K562 (cell line): ENCODE measurements around the gene DNAJB12. TPM values are rescaled to one million over a fixed set of nuclear protein-coding genes. Genes with fewer than 3 reads are reported as not detected.

Experiments
- ARID4B ChIP-seq: sonication (generic); formaldehyde crosslinking; IDR thresholded peaks from 2 replicates; pipeline ENCODE4 v1.8.0; 2022; ENCODE audit warnings: mild to moderate bottlenecking, missing genetic modification reagents
- CHD4 ChIP-seq: fragments of 200-600 bp; sonication (generic); IDR thresholded peaks from 3 replicates; pipeline ENCODE4 v1.6.1; 2012; ENCODE audit warnings: low read depth, mild to moderate bottlenecking, mixed read lengths, low read length, inconsistent platforms; ENCODE audit not compliant: insufficient read depth, insufficient replicate concordance, poor library complexity, severe bottlenecking
- MTA2 ChIP-seq: fragments of 450-650 bp; IDR thresholded peaks from 2 replicates; pipeline ENCODE4 v1.6.1; 2016; ENCODE audit warnings: low read depth
- MYC ChIP-seq, 2 experiments: fragments of 250-450 bp in 1 of 2; sonication (Bioruptor Pico) in 1 of 2; IDR thresholded peaks; 2 replicates each; pipeline versions ENCODE4 v1.5.1 to v1.6.1; 2012 to 2021; ENCODE audit warnings: low read depth in 2 of 2, borderline replicate concordance in 1 of 2, improper control_type of control experiment in 1 of 2, low read length in 1 of 2, mild to moderate bottlenecking in 1 of 2, moderate library complexity in 1 of 2
- NBN ChIP-seq: fragments of 450-650 bp; IDR thresholded peaks from 2 replicates; pipeline ENCODE4 v1.6.1; 2016; ENCODE audit warnings: low read depth, mild to moderate bottlenecking
- PBX2 ChIP-seq, 2 experiments: IDR thresholded peaks in 1 of 2; conservative IDR thresholded peaks in 1 of 2; 2 replicates each; pipeline ENCODE4 v1.6.1; 2016; ENCODE audit warnings: low read depth in 2 of 2, mild to moderate bottlenecking in 1 of 2, missing compliant biosample characterization in 1 of 2, missing genetic modification characterization in 1 of 2, moderate library complexity in 1 of 2
- TCF7L2 ChIP-seq: fragments of 150-350 bp; IDR thresholded peaks from 2 replicates; pipeline ENCODE4 v1.6.1; 2016; ENCODE audit warnings: low read depth, mild to moderate bottlenecking, low read length, moderate library complexity
- ZNF41 ChIP-seq: fragments of 250-450 bp; sonication (Bioruptor Pico); conservative IDR thresholded peaks from 2 replicates; pipeline ENCODE4 v1.4.0; 2020; ENCODE audit warnings: mild to moderate bottlenecking
- ZNF699 ChIP-seq: fragments of 250-450 bp; sonication (Bioruptor Pico); IDR thresholded peaks from 2 replicates; pipeline ENCODE4 v1.8.0; 2021; ENCODE audit warnings: mild to moderate bottlenecking, moderate library complexity; ENCODE audit not compliant: insufficient replicate concordance
- ZNF79 ChIP-seq: fragments of 250-450 bp; sonication (Bioruptor Pico); IDR thresholded peaks from 2 replicates; pipeline ENCODE4 v1.4.0; 2020; ENCODE audit warnings: low read depth, mild to moderate bottlenecking, moderate library complexity
- polyA plus RNA-seq, 8 experiments: library from polyadenylated mRNA; depleted of rRNA in 4 of 8; stranded (reverse) in 5 of 8; unstranded in 3 of 8; fragments of >200 nt; fragmentation: Nextera tagmentation in 2 of 8; fragmentation: Illumina TruSeq in 1 of 8; extraction: Ambion mirVana in 2 of 8; extraction: Trizol in 1 of 8; gene quantifications; 2 replicates each; pipeline versions ENCODE4 v1.2.1 to v1.2.3, GENCODE V29; 2011 to 2014; ENCODE audit warnings: inconsistent platforms in 1 of 8, missing spikeins in 1 of 8
- total RNA-seq, 7 experiments: library from RNA; depleted of rRNA in 6 of 7; stranded (reverse); fragments of >200 nt in 6 of 7; fragmentation: Illumina TruSeq in 2 of 7; extraction: Trizol in 2 of 7; gene quantifications; 2 replicates each; pipeline versions ENCODE4 v1.2.1 to v1.2.3, GENCODE V29; 2011 to 2021; ENCODE audit warnings: low replicate concordance in 1 of 7
- TF ChIP-seq, protein P1 (sequence below): sonication (generic); formaldehyde crosslinking; IDR thresholded peaks from 2 replicates; pipeline ENCODE4 v1.8.0; 2022; ENCODE audit warnings: missing genetic modification reagents, mild to moderate bottlenecking, moderate library complexity, borderline replicate concordance
- TF ChIP-seq, protein P2 (sequence below): fragments of 200-800 bp; sonication (Bioruptor generic); IDR thresholded peaks from 2 replicates; pipeline ENCODE4 v1.6.1; 2017; ENCODE audit warnings: missing genetic modification characterization, missing compliant biosample characterization

Gene DNAJB12
- total and polyA plus RNA-seq, 9 of the 15 experiments (the other 6 are each of a cell fraction or from before 2014, with no cell fraction given) = 3.5 to 31.5 (median 20.3) TPM

DNA sequence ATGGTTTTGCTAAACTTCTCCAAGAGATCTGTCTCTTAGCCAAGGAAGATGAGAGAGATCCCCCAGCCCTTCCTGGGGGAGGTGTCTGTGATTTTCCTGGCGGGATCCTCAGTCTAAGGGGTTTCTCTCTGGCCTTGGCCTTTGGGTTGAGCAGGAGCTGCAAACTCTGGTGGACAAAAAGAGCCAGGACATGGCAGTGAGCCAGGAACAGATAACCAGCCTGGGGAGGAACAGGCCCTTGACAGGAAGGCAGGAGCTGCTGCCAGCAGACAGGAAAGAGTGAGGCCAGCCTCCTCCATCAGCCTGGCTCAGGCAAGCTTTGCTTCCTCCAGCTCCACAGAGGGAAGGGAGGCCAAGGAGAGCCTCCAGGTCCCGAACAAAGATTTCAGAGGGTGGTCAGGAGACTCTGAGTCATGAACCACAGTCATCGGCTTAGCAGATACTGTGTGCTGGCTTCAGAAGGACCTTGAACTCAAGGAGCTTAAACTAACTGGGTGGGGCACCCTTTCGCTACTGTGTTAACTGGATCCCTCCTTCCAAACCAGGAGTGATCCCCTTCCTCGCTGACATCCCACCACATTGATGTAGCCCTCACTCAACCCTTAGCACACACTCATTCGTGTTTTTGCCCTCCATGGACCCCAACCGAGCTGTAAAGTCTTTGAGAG is 46.3 kb downstream of the DNAJB12 start (continued):
- TF ChIP-seq, protein P1, sequence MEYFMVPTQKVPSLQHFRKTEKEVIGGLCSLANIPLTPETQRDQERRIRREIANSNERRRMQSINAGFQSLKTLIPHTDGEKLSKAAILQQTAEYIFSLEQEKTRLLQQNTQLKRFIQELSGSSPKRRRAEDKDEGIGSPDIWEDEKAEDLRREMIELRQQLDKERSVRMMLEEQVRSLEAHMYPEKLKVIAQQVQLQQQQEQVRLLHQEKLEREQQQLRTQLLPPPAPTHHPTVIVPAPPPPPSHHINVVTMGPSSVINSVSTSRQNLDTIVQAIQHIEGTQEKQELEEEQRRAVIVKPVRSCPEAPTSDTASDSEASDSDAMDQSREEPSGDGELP (CRISPR knock-in tag) = peak; percentile 74; the same call in 1 of the 2 replicates
- no peak for TF ChIP-seq PBX2 (CRISPR knock-in tag; IDR thresholded peaks at IDR 0.05; ENCODE audit: low read depth)
- peak; percentile 58; the same call in 1 of the 2 replicates for TF ChIP-seq PBX2 (tag; conservative IDR thresholded peaks at IDR 0.05; ENCODE audit: low read depth)
- TF ChIP-seq CHD4 = peak; percentile 29
- peak; percentile 58 for TF ChIP-seq ZNF79
- TF ChIP-seq ZNF41 = peak; percentile 73; the same call in 1 of the 2 replicates
- TF ChIP-seq ARID4B (CRISPR knock-in tag) = no peak
- TF ChIP-seq MTA2 = peak; percentile 30; the same call in 1 of the 2 replicates
- TF ChIP-seq MYC (IDR thresholded peaks at IDR 0.05; ENCODE audit: low read depth, low read length) = peak; percentile 44
- peak; percentile 37; the same call in 1 of the 2 replicates for TF ChIP-seq MYC (CRISPR knock-in tag; IDR thresholded peaks at IDR 0.05; ENCODE audit: borderline replicate concordance, low read depth)
- no peak for TF ChIP-seq TCF7L2
- TF ChIP-seq ZNF699 = peak; percentile 11
- TF ChIP-seq, protein P2, sequence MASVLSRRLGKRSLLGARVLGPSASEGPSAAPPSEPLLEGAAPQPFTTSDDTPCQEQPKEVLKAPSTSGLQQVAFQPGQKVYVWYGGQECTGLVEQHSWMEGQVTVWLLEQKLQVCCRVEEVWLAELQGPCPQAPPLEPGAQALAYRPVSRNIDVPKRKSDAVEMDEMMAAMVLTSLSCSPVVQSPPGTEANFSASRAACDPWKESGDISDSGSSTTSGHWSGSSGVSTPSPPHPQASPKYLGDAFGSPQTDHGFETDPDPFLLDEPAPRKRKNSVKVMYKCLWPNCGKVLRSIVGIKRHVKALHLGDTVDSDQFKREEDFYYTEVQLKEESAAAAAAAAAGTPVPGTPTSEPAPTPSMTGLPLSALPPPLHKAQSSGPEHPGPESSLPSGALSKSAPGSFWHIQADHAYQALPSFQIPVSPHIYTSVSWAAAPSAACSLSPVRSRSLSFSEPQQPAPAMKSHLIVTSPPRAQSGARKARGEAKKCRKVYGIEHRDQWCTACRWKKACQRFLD = peak; percentile 95; the same call in 1 of the 2 replicates
- TF ChIP-seq NBN = peak; percentile 93
